Keratinocyte (primary cell): ENCODE results near the gene ITIH3. TPM values are rescaled to one million over a fixed set of nuclear protein-coding genes. Genes with fewer than 3 reads are reported as not detected.

Source experiments
- DNase-seq: peaks from one replicate; pipeline ENCODE4 v3.0.0-alpha.2; 2011; ENCODE audit warnings: low read depth, missing footprints, low spot score
- FAIRE-seq: peaks from 2 replicates; lab custom pipeline; 2011; peaks lifted over from hg19 to GRCh38; lab: Jason Lieb, UNC
- H2AFZ ChIP-seq: 2 replicates; pipeline ENCODE4 v1.6.0; 2012; ENCODE audit warnings: low read length, control low read depth, inconsistent platforms; ENCODE audit not compliant: control insufficient read depth
- H3K27ac ChIP-seq: 2 replicates; pipeline ENCODE4 v1.5.1; 2011; ENCODE audit warnings: low read length; ENCODE audit not compliant: control insufficient read depth, insufficient read depth
- H3K27me3 ChIP-seq: 3 replicates; pipeline ENCODE4 v1.6.0; 2011; ENCODE audit warnings: low read length; ENCODE audit not compliant: control insufficient read depth, insufficient read depth; ENCODE audit errors: extremely low read depth
- H3K36me3 ChIP-seq, 2 experiments: 2 replicates in 1 of 2; 3 replicates in 1 of 2; pipeline ENCODE4 v1.5.1; 2011; ENCODE audit warnings: low read length in 2 of 2, mild to moderate bottlenecking in 1 of 2; ENCODE audit not compliant: control insufficient read depth in 2 of 2, insufficient read depth in 2 of 2; ENCODE audit errors: extremely low read depth in 1 of 2
- H3K4me1 ChIP-seq: 3 replicates; pipeline ENCODE4 v1.5.1; 2011; ENCODE audit warnings: low read length; ENCODE audit not compliant: control insufficient read depth, insufficient read depth; ENCODE audit errors: extremely low read depth
- H3K4me2 ChIP-seq: 3 replicates; pipeline ENCODE4 v1.6.0; 2011; ENCODE audit warnings: low read depth, low read length; ENCODE audit not compliant: control insufficient read depth, insufficient read depth; ENCODE audit errors: extremely low read depth
- H3K4me3 ChIP-seq, 3 experiments: fragments of 200-600 bp in 1 of 3; sonication (generic) in 1 of 3; 2 replicates in 2 of 3; 3 replicates in 1 of 3; pipeline ENCODE4 v1.5.1; 2011 to 2016; ENCODE audit warnings: low read length in 3 of 3, mild to moderate bottlenecking in 3 of 3, control low read depth in 2 of 3, inconsistent platforms in 1 of 3, low read depth in 1 of 3, mixed read lengths in 1 of 3, mixed run types in 1 of 3, moderate library complexity in 1 of 3; ENCODE audit not compliant: control insufficient read depth in 2 of 3, insufficient read depth in 2 of 3; ENCODE audit errors: extremely low read depth in 1 of 3
- H3K79me2 ChIP-seq: 2 replicates; pipeline ENCODE4 v1.6.0; 2012; ENCODE audit warnings: low read length; ENCODE audit not compliant: control insufficient read depth, insufficient read depth
- H3K9ac ChIP-seq: 3 replicates; pipeline ENCODE4 v1.6.0; 2011; ENCODE audit warnings: low read length; ENCODE audit not compliant: control insufficient read depth, insufficient read depth; ENCODE audit errors: extremely low read depth
- H3K9me1 ChIP-seq: 3 replicates; pipeline ENCODE4 v1.6.0; 2011; ENCODE audit warnings: low read length; ENCODE audit not compliant: control insufficient read depth, insufficient read depth; ENCODE audit errors: extremely low read depth
- H3K9me3 ChIP-seq: 2 replicates; pipeline ENCODE4 v1.5.1; 2012; ENCODE audit warnings: low read depth, low read length; ENCODE audit not compliant: control insufficient read depth
- H4K20me1 ChIP-seq: 3 replicates; pipeline ENCODE4 v1.6.0; 2011; ENCODE audit warnings: low read length; ENCODE audit not compliant: control insufficient read depth, insufficient read depth; ENCODE audit errors: extremely low read depth
- CTCF ChIP-seq, 3 experiments: IDR thresholded peaks in 1 of 3; conservative IDR thresholded peaks in 1 of 3; optimal IDR thresholded peaks in 1 of 3; 2 replicates in 2 of 3; 3 replicates in 1 of 3; pipeline versions ENCODE3 to v1.5.1; 2011; ENCODE audit warnings: low read length in 3 of 3, mild to moderate bottlenecking in 3 of 3, moderate library complexity in 2 of 3, control low read depth in 1 of 3, inconsistent platforms in 1 of 3; ENCODE audit not compliant: insufficient read depth in 2 of 3; ENCODE audit errors: extremely low read depth in 1 of 3
- EZH2 ChIP-seq: IDR thresholded peaks from one replicate; pipeline ENCODE4 v1.6.1; 2012; ENCODE audit warnings: inconsistent platforms, mild to moderate bottlenecking, low read length, moderate library complexity
- dilution Hi-C: fragments of 300-500 bp; cut with MboI; formaldehyde crosslinking; loops from one replicate; pipeline ENCODE4 v1.7.0; 2020; ENCODE audit warnings: low sequenced_read_pairs; ENCODE audit not compliant: extremely low pct_ligation_motif_present
- polyA plus RNA-seq, 5 experiments: library from polyadenylated mRNA; depleted of rRNA in 3 of 5; stranded (reverse) in 3 of 5; stranded (forward) in 1 of 5; unstranded in 1 of 5; fragments of >200 nt; gene quantifications; 1 replicate in 1 of 5; 2 replicates in 3 of 5; 3 replicates in 1 of 5; pipeline versions ENCODE4 v1.2.1 to v1.2.3, GENCODE V29; 2011 to 2012; ENCODE audit warnings: missing spikeins in 2 of 5, low read depth in 1 of 5, low replicate concordance in 1 of 5

ITIH3 gene
- polyA plus RNA-seq, 1 donor (not counting 4 experiments of a cell fraction or from before 2014, with no cell fraction given): not detected

- dilution Hi-C loops: no loop called here
- no peak for FAIRE-seq
- no peaks in the 10 kb centered on the region for H3K79me2 ChIP-seq
Observed at GRCh38 chr3:52813810-52814209, 19.2 kb downstream of the ITIH3 start.

GRCh38 chr3:52816199-52816598, 21.6 kb downstream of the ITIH3 start:
- Histone ChIP-seq H3K36me3 (no peaks in the 10 kb centered on the region), H3K4me2 (no peak overlapping the region), H3K4me3 (no peak overlapping the region), H3K9ac (no peak overlapping the region), H3K4me1 (no peaks in the 10 kb centered on the region), H3K27me3 (no peaks in the 10 kb centered on the region), H3K9me3 (no peaks in the 10 kb centered on the region), H3K79me2 (no peaks in the 10 kb centered on the region), H3K27ac (no peak overlapping the region), H2AFZ (no peak overlapping the region), H4K20me1 (no peaks in the 10 kb centered on the region), H3K9me1 (no peaks in the 10 kb centered on the region)
- dilution Hi-C loops: no loop called here
- no peak for FAIRE-seq
- DNase-seq: no peak
- TF ChIP-seq EZH2: no peak
- TF ChIP-seq CTCF (optimal IDR thresholded peaks at IDR 0.05 in 1 of 3, IDR thresholded peaks at IDR 0.05 in 1 of 3, conservative IDR thresholded peaks at IDR 0.05 in 1 of 3; ENCODE audit: extremely low read depth in 1 of 3, insufficient read depth in 2 of 3, low read length in 3 of 3): no peak

More at GRCh38 chr3:52813810-52814209, 19.2 kb downstream of the ITIH3 start:
- Histone ChIP-seq H3K9me1 (no peaks in the 10 kb centered on the region), H3K36me3 (no peaks in the 10 kb centered on the region), H3K4me2 (no peak overlapping the region), H3K4me1 (no peaks in the 10 kb centered on the region), H3K4me3 (no peak overlapping the region), H2AFZ (no peak overlapping the region), H3K27me3 (no peaks in the 10 kb centered on the region), H3K9me3 (no peaks in the 10 kb centered on the region), H3K27ac (no peak overlapping the region), H3K9ac (no peak overlapping the region), H4K20me1 (no peaks in the 10 kb centered on the region)
- no peak for DNase-seq
- TF ChIP-seq CTCF (optimal IDR thresholded peaks at IDR 0.05 in 1 of 3, IDR thresholded peaks at IDR 0.05 in 1 of 3, conservative IDR thresholded peaks at IDR 0.05 in 1 of 3; ENCODE audit: extremely low read depth in 1 of 3, insufficient read depth in 2 of 3, low read length in 3 of 3) (no peak), EZH2 (no peak)
